ENCODE data around the gene PKHD1. TPM values are rescaled to one million over a fixed set of nuclear protein-coding genes. Genes with fewer than 3 reads are reported as not detected.

PKHD1 gene
- total and polyA plus RNA-seq, 9 donors, result 0.01 to 0.12 (median 0.05) TPM; not detected in 3

DNA sequence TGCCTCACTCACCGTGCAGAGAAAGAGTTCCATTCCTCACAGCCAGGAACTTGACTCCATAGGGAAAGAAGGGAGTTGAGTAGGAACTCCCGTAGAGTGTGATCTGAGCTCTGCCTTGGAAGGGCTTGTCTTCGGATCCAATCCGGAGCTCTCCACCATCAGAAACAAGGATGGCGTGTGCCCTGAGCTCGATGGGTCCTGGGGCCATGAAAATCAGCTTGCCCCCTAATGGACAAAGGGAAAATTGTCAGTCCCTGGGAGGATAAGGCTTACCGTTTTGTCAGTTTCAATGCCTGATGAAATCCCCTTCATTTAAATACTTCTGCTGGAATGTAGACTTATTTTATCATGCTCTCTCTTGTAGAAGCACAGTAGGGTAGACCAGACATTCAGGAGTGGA is 153.3 kb downstream of the PKHD1 start:
- no peak for DNase-seq
- H3K27me3 ChIP-seq, result no peaks in the 10 kb centered on the region
- H3K9me3 ChIP-seq, result no peaks in the 10 kb centered on the region
- H3K4me1 ChIP-seq (ENCODE audit: insufficient read depth), result no peaks in the 10 kb centered on the region
- H3K36me3 ChIP-seq, result no peaks in the 10 kb centered on the region
- 51 to 63% (median 62%) methylated on average over 7 of the region's 7 CpGs for WGBS, 3 donors
- H3K4me3 ChIP-seq, result no peak overlapping the region
- TF ChIP-seq POLR2A (IDR thresholded peaks at IDR 0.05) (no peak), CTCF (IDR thresholded peaks at IDR 0.05) (no peak), EP300 (IDR thresholded peaks at IDR 0.05) (no peak)
- intact Hi-C loops (cut with DNase I), result no loop called here
- H3K27ac ChIP-seq, result no peak overlapping the region

DNA sequence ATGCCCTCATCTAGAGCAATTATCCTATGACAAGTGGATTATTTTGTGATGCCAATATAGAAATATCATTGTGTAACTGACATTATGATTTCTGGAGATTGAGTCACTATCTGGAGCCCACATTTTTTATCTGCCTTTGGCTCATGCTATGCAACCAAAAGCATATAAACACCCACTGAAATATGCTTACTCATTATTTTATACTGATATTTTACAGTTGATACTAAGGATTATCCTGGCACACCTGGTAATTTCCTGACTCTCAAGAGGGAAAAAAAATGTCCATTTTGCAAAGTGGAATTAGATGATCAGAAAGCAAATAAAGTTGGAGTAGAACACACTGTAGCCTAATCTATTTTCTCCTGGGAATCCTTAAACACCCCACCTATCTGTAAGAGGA is 154.5 kb downstream of the PKHD1 start:
- no peak for TF ChIP-seq EP300 (IDR thresholded peaks at IDR 0.05)
- no peak for TF ChIP-seq CTCF (IDR thresholded peaks at IDR 0.05)
- TF ChIP-seq POLR2A (IDR thresholded peaks at IDR 0.05), result no peak
- no peaks in the 10 kb centered on the region for H3K36me3 ChIP-seq
- H3K4me1 ChIP-seq (ENCODE audit: insufficient read depth), result no peaks in the 10 kb centered on the region
- no peak overlapping the region for H3K4me3 ChIP-seq
- no peaks in the 10 kb centered on the region for H3K9me3 ChIP-seq
- no peak overlapping the region for H3K27ac ChIP-seq
- H3K27me3 ChIP-seq, result no peaks in the 10 kb centered on the region
- no peak for DNase-seq
- intact Hi-C loops (cut with DNase I), result no loop called here

DNA sequence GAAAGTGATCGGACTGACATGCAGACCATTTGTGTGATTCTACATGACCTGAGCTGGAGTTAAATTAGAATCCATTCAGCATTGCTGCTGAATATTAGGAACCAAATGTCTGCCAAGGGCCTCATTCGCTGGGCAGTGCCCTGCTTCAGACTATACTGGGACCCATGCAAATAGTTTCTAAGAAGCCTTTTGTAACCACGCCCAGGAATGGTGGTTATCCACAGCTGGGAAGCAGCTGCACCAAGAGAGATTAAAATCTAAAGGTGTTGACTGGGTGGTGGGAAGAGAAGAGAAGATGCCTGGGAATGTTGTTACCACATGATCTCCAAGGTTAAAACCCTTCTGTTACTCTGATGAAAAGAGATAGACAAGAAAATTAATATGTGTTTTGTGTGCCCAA is 156.8 kb downstream of the PKHD1 start:
- Histone ChIP-seq H3K36me3 (no peaks in the 10 kb centered on the region), H3K9me3 (no peaks in the 10 kb centered on the region), H3K4me1 (ENCODE audit: insufficient read depth) (no peaks in the 10 kb centered on the region), H3K27ac (no peak overlapping the region), H3K27me3 (no peaks in the 10 kb centered on the region), H3K4me3 (no peak overlapping the region)
- TF ChIP-seq CTCF (IDR thresholded peaks at IDR 0.05) (no peak), POLR2A (IDR thresholded peaks at IDR 0.05) (no peak), EP300 (IDR thresholded peaks at IDR 0.05) (no peak)
- 85 to 93% (median 90%) methylated on average over 3 of the region's 3 CpGs for WGBS, 3 donors
- intact Hi-C loops (cut with DNase I), result no loop called here
- DNase-seq, result no peak

DNA sequence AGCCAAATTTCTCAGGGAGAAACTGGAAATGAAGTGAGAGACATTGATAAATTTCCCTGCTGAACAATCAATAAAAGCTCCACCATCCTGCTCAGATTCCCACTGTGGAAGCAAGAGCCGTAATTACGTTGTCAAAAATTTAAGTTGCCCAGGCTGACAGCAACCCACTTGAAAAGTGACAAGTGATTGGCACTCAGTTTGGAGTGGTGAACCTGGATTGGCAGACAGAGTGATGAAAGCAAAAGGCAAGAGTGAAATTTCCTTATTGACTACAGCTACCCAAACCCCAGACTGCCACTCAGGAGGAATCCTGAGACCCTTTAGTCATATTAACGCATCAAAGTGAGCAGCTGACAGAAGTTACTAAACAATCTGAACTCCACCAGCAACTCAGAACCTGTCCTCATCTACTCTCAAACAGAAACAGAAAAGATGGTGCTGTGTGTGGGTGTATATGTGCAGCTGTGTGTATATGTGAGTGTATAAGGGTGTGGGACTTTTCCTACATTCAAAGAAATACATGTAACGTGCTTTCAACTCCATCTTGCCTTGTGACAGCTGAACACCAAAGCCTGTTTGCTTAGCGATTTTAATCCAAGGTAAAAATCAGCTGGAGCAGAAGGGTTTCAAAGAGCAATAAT is 157.4 kb downstream of the PKHD1 start:
- DNase-seq, result no peak
- no peaks in the 10 kb centered on the region for H3K36me3 ChIP-seq
- H3K4me1 ChIP-seq (ENCODE audit: insufficient read depth), result no peaks in the 10 kb centered on the region
- WGBS, 3 donors, result 80 to 90% (median 84%) methylated on average over 5 of the region's 5 CpGs
- no peak overlapping the region for H3K27ac ChIP-seq
- no peaks in the 10 kb centered on the region for H3K9me3 ChIP-seq
- TF ChIP-seq CTCF (IDR thresholded peaks at IDR 0.05) (no peak), POLR2A (IDR thresholded peaks at IDR 0.05) (no peak)
- no peak overlapping the region for H3K4me3 ChIP-seq
- intact Hi-C loops (cut with DNase I), result no loop called here
- no peaks in the 10 kb centered on the region for H3K27me3 ChIP-seq
